A549 (cell line): Measurements from ENCODE around the gene TNC. TPM values are rescaled to one million over a fixed set of nuclear protein-coding genes. Genes with fewer than 3 reads are reported as not detected.

Experiments used
- ATAC-seq, 2 experiments: fragments of 200-7000 bp in 1 of 2; fragments of >200 bp in 1 of 2; cut with Nextera tagmentation in 1 of 2; cut with Tn5 transposase in 1 of 2; 3 replicates each; pipeline versions ENCODE4 v1.8.0 to v1.9.1; 2018 to 2020; ENCODE audit warnings: mild to moderate bottlenecking in 1 of 2, moderate library complexity in 1 of 2
- CTCF ChIA-PET: fragments of 300-600 bp; sonication (Branson Sonifier 250); formaldehyde crosslinking; extraction: SDS; loops from one replicate; lab custom pipeline; 2021; ENCODE audit warnings: antibody characterized with exemption, inconsistent platforms; lab: Yijun Ruan, JAX
- POLR2A ChIA-PET: fragments of 350-600 bp; formaldehyde crosslinking; extraction: SDS; loops from one replicate; lab custom pipeline; 2021; ENCODE audit warnings: antibody characterized with exemption, inconsistent platforms; lab: Yijun Ruan, JAX
- DNase-seq, 2 experiments: peaks; one replicate each; pipeline versions ENCODE4 v3.0.0 to v3.0.0-alpha.2; 2011 to 2016; ENCODE audit warnings: low read depth in 1 of 2, low spot score in 1 of 2
- FAIRE-seq: peaks from 2 replicates; lab custom pipeline; 2011; peaks lifted over from hg19 to GRCh38; lab: Jason Lieb, UNC
- H3K27ac ChIP-seq, 2 experiments: fragments of >200 bp; sonication (Bioruptor Twin); formaldehyde crosslinking; 3 replicates each; pipeline ENCODE4 v1.5.1; 2016 to 2017
- H3K4me1 ChIP-seq: fragments of >200 bp; sonication (Bioruptor Twin); formaldehyde crosslinking; 3 replicates; pipeline ENCODE4 v1.6.1; 2016
- H3K4me2 ChIP-seq: fragments of >200 bp; sonication (Bioruptor Twin); formaldehyde crosslinking; 3 replicates; pipeline ENCODE4 v1.6.1; 2016
- H3K4me3 ChIP-seq: fragments of >200 bp; sonication (Bioruptor Twin); formaldehyde crosslinking; 3 replicates; pipeline ENCODE4 v1.5.1; 2016
- H3K9me3 ChIP-seq: fragments of >200 bp; sonication (Bioruptor Twin); formaldehyde crosslinking; 3 replicates; pipeline ENCODE4 v1.6.1; 2016
- BHLHE40 ChIP-seq: IDR thresholded peaks from 2 replicates; pipeline ENCODE4 v1.6.1; 2012; ENCODE audit warnings: low read depth, low read length, inconsistent platforms
- CBX8 ChIP-seq: fragments of 200-600 bp; sonication (generic); IDR thresholded peaks from 2 replicates; pipeline ENCODE4 v1.6.1; 2016
- E2F6 ChIP-seq: IDR thresholded peaks from 2 replicates; pipeline ENCODE4 v1.6.1; 2012; ENCODE audit warnings: low read depth, borderline replicate concordance
- FOXS1 ChIP-seq: fragments of 250-450 bp; sonication (Bioruptor Pico); IDR thresholded peaks from 2 replicates; pipeline ENCODE4 v1.5.0; 2020; ENCODE audit warnings: mild to moderate bottlenecking, moderate library complexity
- HDAC2 ChIP-seq: fragments of 200-600 bp; sonication (generic); IDR thresholded peaks from 2 replicates; pipeline ENCODE4 v1.6.1; 2016
- HEYL ChIP-seq: fragments of 250-450 bp; sonication (Bioruptor Pico); IDR thresholded peaks from 2 replicates; pipeline ENCODE4 v1.8.0; 2021; ENCODE audit warnings: mild to moderate bottlenecking, moderate library complexity
- HMGXB4 ChIP-seq: fragments of 250-450 bp; sonication (Bioruptor Pico); IDR thresholded peaks from 2 replicates; pipeline ENCODE4 v1.5.0; 2021; ENCODE audit warnings: mild to moderate bottlenecking, moderate library complexity, borderline replicate concordance
- HOXA7 ChIP-seq: fragments of 250-450 bp; sonication (Bioruptor Pico); IDR thresholded peaks from 2 replicates; pipeline ENCODE4 v1.5.0; 2020; ENCODE audit warnings: mild to moderate bottlenecking, moderate library complexity
- HOXB5 ChIP-seq: fragments of 250-450 bp; sonication (Bioruptor Pico); IDR thresholded peaks from 2 replicates; pipeline ENCODE4 v1.5.0; 2020; ENCODE audit warnings: mild to moderate bottlenecking, moderate library complexity
- MAFK ChIP-seq: fragments of 450-650 bp; IDR thresholded peaks from 2 replicates; pipeline ENCODE4 v1.6.1; 2014; ENCODE audit not compliant: partially characterized antibody
- MAZ ChIP-seq: fragments of 150-350 bp; IDR thresholded peaks from 2 replicates; pipeline ENCODE4 v1.6.1; 2014; ENCODE audit warnings: antibody characterized with exemption, low read depth, low read length, borderline replicate concordance
- MYC ChIP-seq: IDR thresholded peaks from 2 replicates; pipeline ENCODE4 v1.6.1; 2012; ENCODE audit warnings: mild to moderate bottlenecking, inconsistent platforms, low read length, improper control_type of control experiment, borderline replicate concordance
- NPAS2 ChIP-seq: fragments of 250-450 bp; sonication (Bioruptor Pico); IDR thresholded peaks from 2 replicates; pipeline ENCODE4 v1.8.0; 2022; ENCODE audit warnings: mild to moderate bottlenecking, moderate library complexity, borderline replicate concordance
- PHF8 ChIP-seq: fragments of 200-600 bp; sonication (generic); IDR thresholded peaks from 2 replicates; pipeline ENCODE4 v1.6.1; 2016; ENCODE audit warnings: low read depth, mild to moderate bottlenecking, antibody characterized with exemption, moderate library complexity, borderline replicate concordance
- POLR2AphosphoS2 ChIP-seq: conservative IDR thresholded peaks from 2 replicates; pipeline ENCODE4 v1.6.1; 2012; ENCODE audit warnings: low read length, improper control_type of control experiment, inconsistent platforms
- RAD21 ChIP-seq, 2 experiments: fragments of >200 bp in 1 of 2; sonication (Bioruptor Twin) in 1 of 2; formaldehyde crosslinking in 1 of 2; IDR thresholded peaks in 1 of 2; conservative IDR thresholded peaks in 1 of 2; 2 replicates in 1 of 2; 3 replicates in 1 of 2; pipeline ENCODE4 v1.6.1; 2012 to 2018; ENCODE audit warnings: inconsistent platforms in 1 of 2
- RARB ChIP-seq: fragments of 250-450 bp; sonication (Bioruptor Pico); IDR thresholded peaks from 2 replicates; pipeline ENCODE4 v1.8.0; 2021; ENCODE audit warnings: mild to moderate bottlenecking, moderate library complexity
- RCOR1 ChIP-seq: fragments of 150-350 bp; IDR thresholded peaks from 2 replicates; pipeline ENCODE4 v1.6.1; 2014; ENCODE audit warnings: antibody characterized with exemption, low read length, low read depth
- RNF2 ChIP-seq: fragments of 200-600 bp; sonication (generic); IDR thresholded peaks from 2 replicates; pipeline ENCODE4 v1.6.1; 2016; ENCODE audit warnings: low read depth, mild to moderate bottlenecking, antibody characterized with exemption, moderate library complexity, borderline replicate concordance
- ZC3H11A ChIP-seq: fragments of 450-650 bp; IDR thresholded peaks from 2 replicates; pipeline ENCODE4 v1.6.1; 2014; ENCODE audit warnings: antibody characterized with exemption, mild to moderate bottlenecking
- ZFP36 ChIP-seq: fragments of 450-650 bp; IDR thresholded peaks from 2 replicates; pipeline ENCODE4 v1.6.1; 2014; ENCODE audit warnings: borderline replicate concordance; ENCODE audit not compliant: partially characterized antibody
- ZNF302 ChIP-seq: fragments of 250-450 bp; sonication (Bioruptor Pico); IDR thresholded peaks from 2 replicates; pipeline ENCODE4 v1.9.0; 2021; ENCODE audit warnings: inconsistent platforms, mild to moderate bottlenecking, moderate library complexity
- WGBS: methylation state at CpG from one replicate; pipeline ENCODE4 v1.1.6; 2017; ENCODE audit errors: missing lambda C conversion rate; 5-methylcytosine and 5-hydroxymethylcytosine counted together
- polyA plus RNA-seq, 4 experiments: library from polyadenylated mRNA; depleted of rRNA in 3 of 4; stranded (reverse); fragments of >200 nt; fragmentation: RNase III in 1 of 4; extraction: RNeasy Plus Mini Kit Qiagen cat#74134 plus additional on column Dnase treatment in 1 of 4; gene quantifications; 2 replicates in 3 of 4; 3 replicates in 1 of 4; pipeline ENCODE4 v1.2.3, GENCODE V29; 2011 to 2017
- TF ChIP-seq, protein P1 (sequence below): fragments of 150-350 bp; IDR thresholded peaks from 2 replicates; pipeline ENCODE4 v1.6.1; 2014; ENCODE audit warnings: low read depth, mild to moderate bottlenecking, low read length
- TF ChIP-seq, protein P2 (sequence below): fragments of >200 bp; sonication (Bioruptor Twin); formaldehyde crosslinking; IDR thresholded peaks from 2 replicates; pipeline ENCODE4 v1.6.1; 2016

Gene TNC
- polyA plus RNA-seq, 2 of the 4 experiments (the other 2 are of a cell fraction) = 0.50 to 0.63 TPM

DNA sequence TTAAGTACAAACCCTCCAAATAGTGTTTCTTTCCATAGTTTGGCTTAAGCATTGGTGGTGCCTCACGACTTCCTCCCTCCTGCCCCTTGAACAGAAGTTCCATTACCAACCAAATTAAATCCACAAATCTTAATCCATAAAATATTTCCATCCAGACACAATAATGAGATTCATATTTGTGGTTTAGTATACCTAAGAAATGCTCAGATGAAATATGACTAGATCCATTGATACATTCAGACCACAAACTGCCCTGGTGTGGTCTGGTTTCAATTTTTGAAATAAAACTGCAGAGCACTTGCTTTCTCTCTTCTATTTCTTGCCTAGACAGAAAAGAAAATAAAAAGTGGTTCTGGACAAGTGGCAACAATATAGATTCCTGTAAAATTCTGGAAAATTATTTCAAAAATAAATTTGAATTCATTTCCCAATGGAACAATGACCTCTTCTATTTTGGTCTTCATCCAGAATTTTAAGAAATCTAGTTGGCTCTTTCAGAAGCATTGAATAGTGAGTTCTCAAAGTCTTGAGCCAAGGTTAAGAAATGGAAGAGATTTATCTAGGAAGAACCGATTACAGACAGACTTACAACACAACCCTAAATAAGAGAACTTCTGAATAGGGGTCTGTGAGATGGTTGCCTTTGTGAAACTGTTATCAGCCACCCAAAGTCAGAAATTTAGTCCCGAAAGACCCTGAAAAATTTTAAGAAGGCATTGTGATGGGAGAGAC is 14.0 kb downstream of the TNC start:
- no peak for TF ChIP-seq RARB (CRISPR knock-in tag)
- TF ChIP-seq, protein P1, sequence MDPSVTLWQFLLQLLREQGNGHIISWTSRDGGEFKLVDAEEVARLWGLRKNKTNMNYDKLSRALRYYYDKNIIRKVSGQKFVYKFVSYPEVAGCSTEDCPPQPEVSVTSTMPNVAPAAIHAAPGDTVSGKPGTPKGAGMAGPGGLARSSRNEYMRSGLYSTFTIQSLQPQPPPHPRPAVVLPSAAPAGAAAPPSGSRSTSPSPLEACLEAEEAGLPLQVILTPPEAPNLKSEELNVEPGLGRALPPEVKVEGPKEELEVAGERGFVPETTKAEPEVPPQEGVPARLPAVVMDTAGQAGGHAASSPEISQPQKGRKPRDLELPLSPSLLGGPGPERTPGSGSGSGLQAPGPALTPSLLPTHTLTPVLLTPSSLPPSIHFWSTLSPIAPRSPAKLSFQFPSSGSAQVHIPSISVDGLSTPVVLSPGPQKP = no peak
- no peak for TF ChIP-seq HEYL (CRISPR knock-in tag)
- TF ChIP-seq HMGXB4 (CRISPR knock-in tag) = no peak
- TF ChIP-seq, protein P2, sequence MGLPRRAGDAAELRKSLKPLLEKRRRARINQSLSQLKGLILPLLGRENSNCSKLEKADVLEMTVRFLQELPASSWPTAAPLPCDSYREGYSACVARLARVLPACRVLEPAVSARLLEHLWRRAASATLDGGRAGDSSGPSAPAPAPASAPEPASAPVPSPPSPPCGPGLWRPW = no peak
- no peak for TF ChIP-seq BHLHE40
- no peak for TF ChIP-seq POLR2AphosphoS2
- Histone ChIP-seq H3K27ac (no peak overlapping the region), H3K4me2 (no peak overlapping the region), H3K9me3 (no peaks in the 10 kb centered on the region), H3K4me1 (peaks cover 22% of the 10 kb centered on the region), H3K4me3 (no peak overlapping the region)
- no peak for FAIRE-seq
- CTCF ChIA-PET = no interaction called here
- POLR2A ChIA-PET = no interaction called here
- DNase-seq = no peak
- ATAC-seq = no peak
- 50% methylated on average over 3 of the region's 3 CpGs for WGBS

DNA sequence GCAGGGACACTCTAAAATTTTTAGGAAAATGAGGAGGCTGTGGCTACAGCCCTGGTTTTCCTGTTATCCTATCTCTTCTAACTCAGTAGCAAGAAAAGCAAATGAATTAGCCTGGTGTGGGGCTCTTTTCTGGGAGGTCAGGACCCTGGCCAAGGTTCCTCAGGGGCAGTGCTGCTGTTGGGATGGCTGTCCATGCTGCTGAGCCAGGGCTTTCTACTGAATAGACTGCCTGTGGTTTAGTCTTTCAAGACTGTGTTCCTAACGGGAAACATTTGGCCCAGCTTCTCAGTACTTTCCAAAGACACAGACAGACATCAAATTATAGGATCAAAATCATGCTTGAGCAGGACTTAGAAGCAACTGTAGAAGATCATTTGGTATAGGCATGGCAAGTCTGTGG is 18.1 kb downstream of the TNC start:
- Histone ChIP-seq H3K4me3 (no peak overlapping the region), H3K27ac (no peak overlapping the region), H3K4me1 (peaks cover under 1% of the 10 kb centered on the region; the same call in 1 of the 3 replicates), H3K9me3 (no peaks in the 10 kb centered on the region; the same call in 2 of the 3 replicates), H3K4me2 (no peak overlapping the region)
- no peak for DNase-seq
- WGBS = 38% methylated on average over 1 of the region's 1 CpG
- no peak for TF ChIP-seq MAFK
- no peak for TF ChIP-seq RCOR1
- no peak for TF ChIP-seq ZC3H11A
- TF ChIP-seq RAD21 (conservative IDR thresholded peaks at IDR 0.05 in 1 of 2, IDR thresholded peaks at IDR 0.05 in 1 of 2) = no peak
- no peak for ATAC-seq
- no peak for FAIRE-seq
- POLR2A ChIA-PET = no interaction called here
- CTCF ChIA-PET = interaction anchor here (1.0 to 2.9 kb wide), 3 partner anchors 8 to 13 kb away, joined by 3 to 6 read pairs (median 3); no protein-coding TSS in a partner anchor

GRCh38 chr9:115098226-115098965 is 19.6 kb downstream of the TNC start:
- FAIRE-seq = no peak
- Histone ChIP-seq H3K4me2 (no peak overlapping the region), H3K4me3 (no peak overlapping the region), H3K9me3 (no peaks in the 10 kb centered on the region; the same call in 2 of the 3 replicates), H3K27ac (no peak overlapping the region), H3K4me1 (no peaks in the 10 kb centered on the region)
- WGBS = 40% methylated on average over 5 of the region's 5 CpGs
- POLR2A ChIA-PET = no interaction called here
- DNase-seq = no peak
- CTCF ChIA-PET = interaction anchor here (1.2 to 2.9 kb wide), 3 partner anchors 15 to 693 kb away, joined by 3 to 6 read pairs (median 4); no protein-coding TSS in a partner anchor
- TF ChIP-seq ZNF302 = no peak
- no peak for TF ChIP-seq ZFP36
- no peak for TF ChIP-seq CBX8
- TF ChIP-seq E2F6 = no peak
- no peak for TF ChIP-seq HOXB5
- TF ChIP-seq, protein P2 = no peak
- no peak for TF ChIP-seq RCOR1
- no peak for TF ChIP-seq RNF2
- no peak for TF ChIP-seq MAZ
- no peak for TF ChIP-seq FOXS1
- TF ChIP-seq HOXA7 (CRISPR knock-in tag) = no peak
- TF ChIP-seq NPAS2 (CRISPR knock-in tag) = no peak
- TF ChIP-seq HDAC2 = no peak
- TF ChIP-seq PHF8 = no peak
- TF ChIP-seq MYC = no peak
- ATAC-seq = no peak
